Tibial nerve (tissue), 3 donors: ENCODE measurements around the gene DECR2.

Experiments used
- CTCF ChIP-seq, 5 experiments: fragments of 200-600 bp in 3 of 5; fragments of 450-650 bp in 2 of 5; sonication (generic) in 3 of 5; IDR thresholded peaks; one replicate each; pipeline ENCODE4 v1.5.1; 2016 to 2019; ENCODE audit warnings: antibody characterized with exemption in 5 of 5, mild to moderate bottlenecking in 3 of 5, moderate library complexity in 2 of 5
- POLR2A ChIP-seq, 2 donors: fragments of 450-650 bp; IDR thresholded peaks; one replicate each; pipeline ENCODE4 v1.6.1; 2017; ENCODE audit warnings: antibody characterized with exemption in 2 of 2, mild to moderate bottlenecking in 2 of 2, moderate library complexity in 2 of 2

- TF ChIP-seq POLR2A (IDR thresholded peaks at IDR 0.05) (no peak), CTCF (IDR thresholded peaks at IDR 0.05) (no peak)
Observed at GRCh38 chr16:356741-357140, 44.9 kb upstream of the DECR2 start.
